ENCODE data around the gene RND1. TPM values are rescaled to one million over a fixed set of nuclear protein-coding genes. Genes with fewer than 3 reads are reported as not detected.
A peak's percentile ranks its signal among the peaks of the same experiment; 100 is the strongest.

The RND1 gene
- total and polyA plus RNA-seq, 4 donors: 5.3 to 80.5 (median 15.3) TPM

DNA sequence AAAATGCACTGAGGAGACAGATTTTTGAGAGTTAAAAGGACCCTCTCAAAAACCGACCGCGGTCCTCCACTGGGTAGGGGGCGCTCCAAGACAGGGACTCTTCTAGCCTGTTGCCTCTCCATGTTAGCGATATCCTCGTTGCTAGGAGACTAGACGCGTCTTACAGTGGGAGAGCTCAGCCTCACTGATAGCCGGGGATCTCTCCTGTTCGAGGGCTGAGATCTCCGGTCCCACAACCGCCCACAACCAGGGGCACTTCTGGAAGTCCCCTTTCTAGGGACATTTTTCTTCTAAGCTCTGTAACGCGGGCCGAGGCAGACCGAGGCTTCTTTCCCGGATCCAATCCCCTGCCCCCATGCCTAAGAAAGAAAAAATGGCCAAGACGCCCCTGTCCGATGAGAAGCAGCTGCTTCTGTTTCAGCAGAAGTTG is 38.3 kb upstream of the RND1 start:
- H3K36me3 ChIP-seq (ENCODE audit: control insufficient read depth in 4 of 4, insufficient read depth in 4 of 4, low read length in 4 of 4): no peaks in the 10 kb centered on the region
- H3K4me1 ChIP-seq (ENCODE audit: control insufficient read depth in 5 of 5, insufficient read depth in 5 of 5, low read length in 5 of 5): peaks cover 0 to 6% (median 5%) of the 10 kb centered on the region in 5 donors
- DNase-seq: peak; percentile 94 to 96 (median 94)
- H3K9ac ChIP-seq (ENCODE audit: insufficient read depth in 1 of 2, low read length in 2 of 2): peak overlapping the region; percentile 42 to 48
- no peaks in the 10 kb centered on the region for H3K9me3 ChIP-seq (ENCODE audit: control insufficient read depth in 4 of 4, insufficient read depth in 3 of 4, low read length in 3 of 4)
- no peaks in the 10 kb centered on the region for H3K27me3 ChIP-seq (ENCODE audit: control insufficient read depth in 3 of 3, insufficient read depth in 3 of 3, low read length in 2 of 3)
- peak overlapping the region in 1 of 2 donors; percentile 30 for H3K27ac ChIP-seq (ENCODE audit: low read depth in 1 of 2, low read length in 1 of 2)
- 0 to 3% methylated on average over 19 of the region's 19 CpGs for WGBS, 2 donors
- H3K4me3 ChIP-seq: no peak overlapping the region
- TF ChIP-seq CTCF (IDR thresholded peaks at IDR 0.05; ENCODE audit: control extremely low read depth, extremely low read depth): peak; percentile 56
- peak; percentile 79 for ATAC-seq (ENCODE audit: insufficient read depth, low FRiP score)

- Histone ChIP-seq H3K27me3 (ENCODE audit: control insufficient read depth in 3 of 3, insufficient read depth in 3 of 3, low read length in 2 of 3) (no peaks in the 10 kb centered on the region), H3K9me3 (ENCODE audit: control insufficient read depth in 4 of 4, insufficient read depth in 3 of 4, low read length in 3 of 4) (no peaks in the 10 kb centered on the region), H3K4me1 (ENCODE audit: control insufficient read depth in 5 of 5, insufficient read depth in 5 of 5, low read length in 5 of 5) (peaks cover 0 to 6% (median 5%) of the 10 kb centered on the region in 5 donors), H3K27ac (ENCODE audit: low read depth in 1 of 2, low read length in 1 of 2) (no peak overlapping the region), H3K4me3 (no peak overlapping the region), H3K36me3 (ENCODE audit: control insufficient read depth in 4 of 4, insufficient read depth in 4 of 4, low read length in 4 of 4) (no peaks in the 10 kb centered on the region), H3K9ac (ENCODE audit: insufficient read depth in 1 of 2, low read length in 2 of 2) (no peak overlapping the region)
- ATAC-seq (ENCODE audit: insufficient read depth, low FRiP score) (no peak), DNase-seq (peak in 1 of 3 donors; percentile 22)
- TF ChIP-seq CTCF (IDR thresholded peaks at IDR 0.05; ENCODE audit: control extremely low read depth, extremely low read depth): no peak
- WGBS, 2 donors: 41 to 55% methylated on average over 20 of the region's 20 CpGs
These were observed 37.8 kb upstream of the RND1 start for GRCh38 chr12:48903363-48903981.

GRCh38 chr12:48901278-48901677 is 35.6 kb upstream of the RND1 start:
- ATAC-seq (ENCODE audit: insufficient read depth, low FRiP score): no peak
- WGBS, 2 donors: 89 to 100% methylated on average over 2 of the region's 2 CpGs

More at GRCh38 chr12:48901278-48901677, 35.6 kb upstream of the RND1 start:
- H3K27me3 ChIP-seq (ENCODE audit: control insufficient read depth in 3 of 3, insufficient read depth in 3 of 3, low read length in 2 of 3): peaks cover 0 to 4% (median 0%) of the 10 kb centered on the region in 3 donors
- no peak overlapping the region for H3K4me3 ChIP-seq
- TF ChIP-seq CTCF (IDR thresholded peaks at IDR 0.05; ENCODE audit: control extremely low read depth, extremely low read depth): no peak
- no peak for DNase-seq
- no peaks in the 10 kb centered on the region for H3K9me3 ChIP-seq (ENCODE audit: control insufficient read depth in 4 of 4, insufficient read depth in 3 of 4, low read length in 3 of 4)
- H3K9ac ChIP-seq (ENCODE audit: insufficient read depth in 1 of 2, low read length in 2 of 2): no peak overlapping the region
- H3K36me3 ChIP-seq (ENCODE audit: control insufficient read depth in 4 of 4, insufficient read depth in 4 of 4, low read length in 4 of 4): no peaks in the 10 kb centered on the region
- H3K4me1 ChIP-seq (ENCODE audit: control insufficient read depth in 5 of 5, insufficient read depth in 5 of 5, low read length in 5 of 5): peaks cover 0 to 6% (median 5%) of the 10 kb centered on the region in 5 donors
- H3K27ac ChIP-seq (ENCODE audit: low read depth in 1 of 2, low read length in 1 of 2): no peak overlapping the region
